GM23248 (cell line): ENCODE results near the gene CDK3.

Experiments used
- EZH2 ChIP-seq: fragments of 200-600 bp; sonication (generic); IDR thresholded peaks from 2 replicates; pipeline ENCODE4 v1.6.1; 2018; ENCODE audit warnings: antibody characterized with exemption, mild to moderate bottlenecking; ENCODE audit not compliant: insufficient read depth, poor library complexity, severe bottlenecking
- EZH2phosphoT487 ChIP-seq: fragments of 200-600 bp; sonication (generic); IDR thresholded peaks from 2 replicates; pipeline ENCODE4 v1.6.1; 2018; ENCODE audit warnings: antibody characterized with exemption, moderate library complexity, mild to moderate bottlenecking, low read depth; ENCODE audit not compliant: insufficient read depth

DNA sequence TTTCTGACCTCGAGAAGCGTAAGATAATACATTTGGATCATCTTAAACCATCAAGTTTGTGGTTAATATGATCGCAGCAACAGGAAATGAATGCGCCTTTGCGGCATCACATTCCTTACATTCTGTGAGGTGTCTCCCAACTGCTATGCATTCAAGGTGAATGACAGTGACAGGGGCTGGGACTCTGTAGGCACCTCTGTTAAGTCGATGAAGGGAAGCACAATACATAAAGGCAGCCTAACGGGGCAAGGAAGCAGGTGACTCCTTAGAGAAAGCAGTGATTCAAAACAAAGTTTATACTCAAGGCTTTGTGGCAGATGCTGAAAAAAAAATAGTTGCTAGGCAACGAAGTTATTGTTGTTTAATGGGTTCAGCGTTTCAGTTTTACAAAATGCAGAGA lies 48.1 kb downstream of the CDK3 start:
- TF ChIP-seq EZH2 (no peak), EZH2phosphoT487 (no peak)
